Esophagus muscularis mucosa (tissue), 4 donors: ENCODE data around the gene PHC2. TPM values are rescaled to one million over a fixed set of nuclear protein-coding genes. Genes with fewer than 3 reads are reported as not detected.

ENCODE experiments used
- DNase-seq: peaks from one replicate; pipeline ENCODE4 v3.0.0-alpha.2; 2017; ENCODE audit errors: extremely low spot score
- H3K27ac ChIP-seq, 4 donors: fragments of 200-600 bp; sonication (generic); replicated peaks in 1 of 4; 1 replicate in 3 of 4; 2 replicates in 1 of 4; pipeline ENCODE4 v1.5.1; 2016 to 2019; ENCODE audit warnings: mild to moderate bottlenecking in 1 of 4
- H3K27me3 ChIP-seq, 4 donors: fragments of 200-600 bp; sonication (generic); one replicate each; pipeline versions ENCODE4 v1.5.1 to v1.6.0; 2016 to 2019
- H3K36me3 ChIP-seq, 4 donors: fragments of 200-600 bp; sonication (generic); one replicate each; pipeline ENCODE4 v1.5.1; 2016 to 2019
- H3K4me1 ChIP-seq, 4 donors: fragments of 200-600 bp; sonication (generic); one replicate each; pipeline ENCODE4 v1.5.1; 2016 to 2019
- H3K4me3 ChIP-seq, 4 donors: fragments of 200-600 bp; sonication (generic); 1 replicate in 2 of 4; 2 replicates in 2 of 4; pipeline ENCODE4 v1.5.1; 2016 to 2019; ENCODE audit warnings: mild to moderate bottlenecking in 4 of 4, moderate library complexity in 1 of 4
- H3K9me3 ChIP-seq, 4 donors: fragments of 200-600 bp; sonication (generic); 1 replicate in 3 of 4; 2 replicates in 1 of 4; pipeline ENCODE4 v1.5.1; 2016 to 2019
- EP300 ChIP-seq: sonication (generic); formaldehyde crosslinking; IDR thresholded peaks from one replicate; pipeline ENCODE4 v1.6.1; 2017; ENCODE audit warnings: antibody characterized with exemption
- POLR2A ChIP-seq: fragments of 450-650 bp; IDR thresholded peaks from one replicate; pipeline ENCODE4 v1.6.1; 2017; ENCODE audit warnings: antibody characterized with exemption, moderate library complexity, mild to moderate bottlenecking, low read depth
- POLR2AphosphoS5 ChIP-seq, 2 donors: sonication (generic); formaldehyde crosslinking; IDR thresholded peaks; one replicate each; pipeline ENCODE4 v1.6.1; 2017; ENCODE audit warnings: antibody characterized with exemption in 2 of 2
- WGBS: methylation state at CpG from one replicate; pipeline ENCODE4 v1.1.5; 2018; 5-methylcytosine and 5-hydroxymethylcytosine counted together
- intact Hi-C: fragments of 100-400 bp; cut with DNase I; formaldehyde crosslinking; loops from one replicate; pipeline ENCODE4 v1.15.1; 2023
- total RNA-seq, 4 donors: library from RNA; depleted of rRNA; stranded (reverse); fragments of >200 nt; gene quantifications; one replicate each; pipeline versions ENCODE4 v1.1.0 to v1.2.1, GENCODE V29; 2016
- TF ChIP-seq, protein P1 (sequence below), 3 experiments: fragments of 200-600 bp in 2 of 3; fragments of 450-650 bp in 1 of 3; sonication (generic) in 2 of 3; IDR thresholded peaks; one replicate each; pipeline ENCODE4 v1.5.1; 2017 to 2019; ENCODE audit warnings: antibody characterized with exemption in 3 of 3, mild to moderate bottlenecking in 2 of 3, moderate library complexity in 1 of 3

The PHC2 gene
- total RNA-seq, 4 donors from 2014 or later, result 104 to 274 (median 201) TPM

DNA sequence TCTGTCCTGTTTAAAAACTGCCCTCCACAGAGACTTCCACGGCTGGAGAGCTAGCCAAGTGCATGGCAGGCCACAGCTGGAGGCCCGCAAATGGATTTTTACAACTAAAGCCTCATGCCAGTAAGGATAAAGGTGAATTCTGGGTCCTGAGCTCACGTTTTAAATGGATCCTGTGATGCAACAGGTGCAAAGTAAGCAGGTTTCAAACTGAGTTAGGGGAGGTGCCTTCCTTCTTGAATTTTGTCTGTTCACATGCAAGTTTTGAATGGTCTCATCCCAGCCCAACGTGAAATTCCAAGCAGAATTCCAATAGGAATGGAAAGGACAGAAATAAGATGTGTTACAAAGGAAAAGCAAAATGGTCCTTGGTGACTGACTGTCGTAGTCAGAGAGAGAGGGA lies 73.8 kb downstream of the PHC2 start:
- no peaks in the 10 kb centered on the region for H3K27me3 ChIP-seq
- H3K9me3 ChIP-seq, result no peaks in the 10 kb centered on the region
- DNase-seq, result no peak
- no peak overlapping the region for H3K27ac ChIP-seq
- 92% methylated on average over 5 of the region's 5 CpGs for WGBS
- TF ChIP-seq, protein P1, sequence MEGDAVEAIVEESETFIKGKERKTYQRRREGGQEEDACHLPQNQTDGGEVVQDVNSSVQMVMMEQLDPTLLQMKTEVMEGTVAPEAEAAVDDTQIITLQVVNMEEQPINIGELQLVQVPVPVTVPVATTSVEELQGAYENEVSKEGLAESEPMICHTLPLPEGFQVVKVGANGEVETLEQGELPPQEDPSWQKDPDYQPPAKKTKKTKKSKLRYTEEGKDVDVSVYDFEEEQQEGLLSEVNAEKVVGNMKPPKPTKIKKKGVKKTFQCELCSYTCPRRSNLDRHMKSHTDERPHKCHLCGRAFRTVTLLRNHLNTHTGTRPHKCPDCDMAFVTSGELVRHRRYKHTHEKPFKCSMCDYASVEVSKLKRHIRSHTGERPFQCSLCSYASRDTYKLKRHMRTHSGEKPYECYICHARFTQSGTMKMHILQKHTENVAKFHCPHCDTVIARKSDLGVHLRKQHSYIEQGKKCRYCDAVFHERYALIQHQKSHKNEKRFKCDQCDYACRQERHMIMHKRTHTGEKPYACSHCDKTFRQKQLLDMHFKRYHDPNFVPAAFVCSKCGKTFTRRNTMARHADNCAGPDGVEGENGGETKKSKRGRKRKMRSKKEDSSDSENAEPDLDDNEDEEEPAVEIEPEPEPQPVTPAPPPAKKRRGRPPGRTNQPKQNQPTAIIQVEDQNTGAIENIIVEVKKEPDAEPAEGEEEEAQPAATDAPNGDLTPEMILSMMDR (IDR thresholded peaks at IDR 0.05), result no peak
- TF ChIP-seq POLR2AphosphoS5 (IDR thresholded peaks at IDR 0.05) (no peak), EP300 (no peak), POLR2A (no peak)
- peaks cover 10 to 17% (median 13%) of the 10 kb centered on the region in 4 donors for H3K4me1 ChIP-seq
- no peak overlapping the region for H3K4me3 ChIP-seq
- peaks cover 13 to 28% (median 18%) of the 10 kb centered on the region in 4 donors for H3K36me3 ChIP-seq
- intact Hi-C loops, result no loop called here

DNA sequence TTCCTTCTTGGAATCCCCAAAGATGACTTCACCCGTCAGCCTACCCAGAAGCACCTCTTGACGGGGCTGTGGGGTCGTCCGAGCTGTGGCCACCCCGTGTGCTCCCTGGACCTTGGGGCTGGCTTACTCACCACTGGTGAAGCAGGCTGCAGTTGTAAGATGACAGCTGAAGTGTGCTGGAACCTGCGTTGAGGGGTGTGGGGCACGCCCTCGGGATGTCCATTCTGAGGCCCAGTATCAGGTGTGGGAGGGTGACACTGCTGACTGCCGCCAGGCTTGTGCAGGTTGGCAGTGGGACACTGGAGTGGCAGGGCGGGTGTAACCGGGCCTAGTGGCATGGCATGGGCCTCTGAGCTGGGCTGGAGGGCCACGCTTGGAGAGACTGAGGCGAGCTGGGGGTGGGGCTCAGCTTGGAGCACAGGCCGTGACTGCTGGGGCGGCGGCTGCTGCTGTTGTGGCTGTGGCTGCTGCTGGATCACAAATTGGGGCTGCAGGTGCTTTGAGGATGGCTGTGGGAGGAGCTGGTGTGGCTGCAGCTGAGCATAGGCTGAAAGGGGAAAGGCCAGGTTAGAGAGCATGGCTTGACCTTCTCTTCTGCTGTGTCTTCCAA lies 76.1 kb downstream of the PHC2 start:
- WGBS, result 88% methylated on average over 8 of the region's 16 CpGs

DNA sequence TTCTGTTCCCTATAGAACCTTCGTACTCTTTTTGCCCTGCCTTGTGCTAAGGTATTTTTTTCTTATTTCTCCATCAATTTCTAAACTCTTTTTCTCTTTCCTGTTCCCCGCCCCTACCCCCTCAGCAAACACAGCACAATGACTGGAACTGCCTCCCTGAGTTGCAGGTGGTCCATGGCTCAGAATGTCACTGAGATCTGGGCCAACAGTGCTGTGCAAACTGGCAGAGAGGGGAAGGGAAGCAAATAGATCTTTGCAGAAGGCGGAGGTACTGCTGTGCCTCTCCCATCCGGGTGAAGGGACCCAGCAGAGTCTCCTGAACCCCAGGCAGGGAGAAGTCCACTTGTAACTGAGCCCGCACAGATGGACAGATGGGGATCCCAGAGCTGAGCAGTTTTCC lies 77.4 kb downstream of the PHC2 start:
- intact Hi-C loops, result no loop called here
- Histone ChIP-seq H3K27ac (no peak overlapping the region), H3K27me3 (no peaks in the 10 kb centered on the region), H3K36me3 (peaks cover 13 to 28% (median 18%) of the 10 kb centered on the region in 4 donors), H3K9me3 (no peaks in the 10 kb centered on the region), H3K4me3 (no peak overlapping the region), H3K4me1 (peaks cover 1 to 13% (median 9%) of the 10 kb centered on the region in 4 donors)
- WGBS, result 89% methylated on average over 5 of the region's 5 CpGs
- no peak for DNase-seq
- no peak for TF ChIP-seq POLR2A
- no peak for TF ChIP-seq POLR2AphosphoS5 (IDR thresholded peaks at IDR 0.05)
- no peak for TF ChIP-seq EP300
- TF ChIP-seq, protein P1 (IDR thresholded peaks at IDR 0.05), result no peak

More for the DNA sequence above, 76.1 kb downstream of the PHC2 start:
- Histone ChIP-seq H3K9me3 (no peaks in the 10 kb centered on the region), H3K36me3 (peaks cover 13 to 28% (median 18%) of the 10 kb centered on the region in 4 donors), H3K4me1 (peaks cover 2 to 14% (median 9%) of the 10 kb centered on the region in 4 donors), H3K27ac (no peak overlapping the region), H3K27me3 (no peaks in the 10 kb centered on the region), H3K4me3 (no peak overlapping the region)
- TF ChIP-seq, protein P1 (IDR thresholded peaks at IDR 0.05), result no peak
- TF ChIP-seq POLR2AphosphoS5 (IDR thresholded peaks at IDR 0.05) (no peak), EP300 (no peak), POLR2A (no peak)
- intact Hi-C loops, result no loop called here
- DNase-seq, result no peak

DNA sequence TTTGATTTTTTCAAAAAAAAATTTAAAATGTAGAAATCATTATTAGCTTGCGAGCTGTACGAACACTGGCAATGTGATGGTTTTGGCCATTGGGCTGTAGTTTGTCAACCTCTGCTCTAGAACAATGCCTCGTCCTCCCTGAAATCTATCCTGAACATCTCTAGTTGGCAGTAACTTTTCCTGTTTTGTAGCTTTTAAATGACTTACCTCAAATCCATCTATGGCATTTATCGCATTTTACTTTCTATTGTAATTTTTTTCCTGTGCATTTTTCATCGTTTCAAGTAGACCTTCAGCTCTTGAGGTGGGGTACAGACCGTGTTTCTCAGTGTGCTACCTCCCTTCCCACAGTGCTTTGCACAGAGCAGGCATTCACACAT lies 79.6 kb downstream of the PHC2 start:
- H3K36me3 ChIP-seq, result peaks cover 13 to 19% (median 16%) of the 10 kb centered on the region in 4 donors
- H3K27me3 ChIP-seq, result no peaks in the 10 kb centered on the region
- H3K4me1 ChIP-seq, result peaks cover 13 to 35% (median 32%) of the 10 kb centered on the region in 4 donors
- 96% methylated on average over 6 of the region's 6 CpGs for WGBS
- H3K27ac ChIP-seq, result peak overlapping the region in 1 of 4 donors; percentile 100
- H3K9me3 ChIP-seq, result no peaks in the 10 kb centered on the region
- intact Hi-C loops, result no loop called here
- no peak for DNase-seq
- TF ChIP-seq, protein P1 (IDR thresholded peaks at IDR 0.05), result no peak
- TF ChIP-seq POLR2AphosphoS5 (IDR thresholded peaks at IDR 0.05), result no peak
- TF ChIP-seq EP300, result no peak
- no peak overlapping the region for H3K4me3 ChIP-seq
